KMS-11 (cell line): Measurements from ENCODE around the gene CARNS1.

Experiments used
- H2AFZ ChIP-seq: fragments of 200-600 bp; sonication (generic); 2 replicates; pipeline ENCODE4 v1.6.1; 2016; ENCODE audit warnings: antibody characterized with exemption, mixed run types, low read depth
- H3K27ac ChIP-seq: fragments of 200-600 bp; sonication (generic); 2 replicates; pipeline ENCODE4 v1.6.1; 2016; ENCODE audit warnings: mild to moderate bottlenecking, mixed run types
- H3K27me3 ChIP-seq: fragments of 200-600 bp; sonication (generic); 2 replicates; pipeline ENCODE4 v1.6.1; 2017; ENCODE audit warnings: mild to moderate bottlenecking, low read depth, mixed run types, moderate library complexity; ENCODE audit not compliant: insufficient read depth
- H3K36me3 ChIP-seq: fragments of 200-600 bp; sonication (generic); 2 replicates; pipeline ENCODE4 v1.6.1; 2017; ENCODE audit warnings: mild to moderate bottlenecking, mixed run types; ENCODE audit not compliant: insufficient read depth
- H3K4me1 ChIP-seq: fragments of 200-600 bp; sonication (generic); 2 replicates; pipeline ENCODE4 v1.6.1; 2016; ENCODE audit warnings: mild to moderate bottlenecking, low read depth, mixed run types; ENCODE audit not compliant: poor library complexity, severe bottlenecking
- H3K4me2 ChIP-seq: fragments of 200-600 bp; sonication (generic); 2 replicates; pipeline ENCODE4 v1.7.0; 2016; ENCODE audit warnings: mild to moderate bottlenecking, mixed run types
- H3K4me3 ChIP-seq: fragments of 200-600 bp; sonication (generic); IDR thresholded peaks from 2 replicates; pipeline ENCODE4 v1.6.1; 2017; ENCODE audit warnings: low read depth, low read length, mixed read lengths; ENCODE audit not compliant: insufficient read depth
- H3K79me2 ChIP-seq: fragments of 200-600 bp; sonication (generic); 2 replicates; pipeline ENCODE4 v1.6.1; 2016; ENCODE audit warnings: low read depth, mixed run types; ENCODE audit not compliant: insufficient read depth
- H3K9ac ChIP-seq: fragments of 200-600 bp; sonication (generic); 2 replicates; pipeline ENCODE4 v1.6.1; 2016; ENCODE audit warnings: mild to moderate bottlenecking, mixed run types
- H4K20me1 ChIP-seq: fragments of 200-600 bp; sonication (generic); 2 replicates; pipeline ENCODE4 v1.6.1; 2016; ENCODE audit warnings: mild to moderate bottlenecking, mixed run types; ENCODE audit not compliant: insufficient read depth
- TF ChIP-seq, protein P1 (sequence below): fragments of 200-600 bp; sonication (generic); conservative IDR thresholded peaks from 2 replicates; pipeline ENCODE4 v1.6.1; 2017; ENCODE audit warnings: low read depth, mild to moderate bottlenecking, antibody characterized with exemption, low read length, moderate library complexity, mixed read lengths

The CARNS1 gene

DNA sequence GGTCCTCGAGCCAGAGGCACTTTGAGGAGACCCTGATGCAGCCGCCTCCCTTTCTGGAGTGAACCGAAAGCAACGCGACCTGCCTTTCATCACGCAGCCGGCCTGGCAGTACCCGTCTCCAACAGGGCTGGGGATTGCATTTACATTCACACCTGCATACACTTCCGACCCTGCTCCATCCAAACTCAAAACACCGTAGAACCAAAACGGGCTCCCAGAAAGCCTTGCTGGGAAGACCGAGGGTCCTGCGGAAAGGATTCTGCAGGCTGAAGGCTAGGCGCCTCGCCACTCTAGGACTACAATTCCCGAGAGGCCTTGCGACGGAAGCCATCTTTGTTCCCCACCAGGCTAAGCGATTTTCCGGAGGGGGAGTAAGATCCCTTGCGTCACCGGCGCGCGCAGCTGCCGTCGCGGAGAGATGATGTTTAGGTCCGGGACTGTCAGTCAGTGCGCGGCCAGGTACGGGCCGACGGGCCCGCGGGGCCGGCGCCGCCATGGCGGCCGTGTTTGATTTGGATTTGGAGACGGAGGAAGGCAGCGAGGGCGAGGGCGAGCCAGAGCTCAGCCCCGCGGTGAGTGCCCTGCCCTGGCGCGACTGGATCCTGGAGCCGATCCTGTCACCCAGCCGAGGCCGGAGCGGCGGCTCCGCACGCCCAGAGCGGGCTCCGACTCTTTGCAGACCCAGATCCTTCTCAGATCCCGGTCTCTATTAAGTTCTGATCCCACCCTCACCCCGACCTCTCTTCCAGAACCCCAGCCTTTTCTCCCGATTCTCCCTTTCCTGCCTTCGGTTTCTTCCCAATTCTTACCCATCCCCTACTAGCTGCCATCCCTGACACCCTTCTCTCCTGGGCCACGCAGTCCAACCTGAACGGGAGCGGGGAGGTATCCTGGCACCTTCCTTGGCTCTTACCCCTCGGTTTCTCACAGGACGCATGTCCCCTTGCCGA lies 12.8 kb downstream of the CARNS1 start, which contains the start of gene RPS6KB2:
TSS of gene RPS6KB2 (plus strand) at position 443 of the 950 bp plus-strand sequence. CDS start at position 495, 52 bp downstream.
- Histone ChIP-seq H3K4me1 (peaks cover 8% of the 10 kb centered on the region), H2AFZ (peak within 1 kb of the TSS; percentile 74), H3K27me3 (no peaks in the 10 kb centered on the region), H3K27ac (peak within 1 kb of the TSS; percentile 72), H3K79me2 (peaks cover 19% of the 10 kb centered on the region), H3K4me2 (peak within 1 kb of the TSS; percentile 71), H4K20me1 (no peaks in the 10 kb centered on the region), H3K9ac (peak within 1 kb of the TSS; percentile 77), H3K4me3 (no peak within 1 kb of the TSS), H3K36me3 (no peaks in the 10 kb centered on the region)
- TF ChIP-seq, protein P1, sequence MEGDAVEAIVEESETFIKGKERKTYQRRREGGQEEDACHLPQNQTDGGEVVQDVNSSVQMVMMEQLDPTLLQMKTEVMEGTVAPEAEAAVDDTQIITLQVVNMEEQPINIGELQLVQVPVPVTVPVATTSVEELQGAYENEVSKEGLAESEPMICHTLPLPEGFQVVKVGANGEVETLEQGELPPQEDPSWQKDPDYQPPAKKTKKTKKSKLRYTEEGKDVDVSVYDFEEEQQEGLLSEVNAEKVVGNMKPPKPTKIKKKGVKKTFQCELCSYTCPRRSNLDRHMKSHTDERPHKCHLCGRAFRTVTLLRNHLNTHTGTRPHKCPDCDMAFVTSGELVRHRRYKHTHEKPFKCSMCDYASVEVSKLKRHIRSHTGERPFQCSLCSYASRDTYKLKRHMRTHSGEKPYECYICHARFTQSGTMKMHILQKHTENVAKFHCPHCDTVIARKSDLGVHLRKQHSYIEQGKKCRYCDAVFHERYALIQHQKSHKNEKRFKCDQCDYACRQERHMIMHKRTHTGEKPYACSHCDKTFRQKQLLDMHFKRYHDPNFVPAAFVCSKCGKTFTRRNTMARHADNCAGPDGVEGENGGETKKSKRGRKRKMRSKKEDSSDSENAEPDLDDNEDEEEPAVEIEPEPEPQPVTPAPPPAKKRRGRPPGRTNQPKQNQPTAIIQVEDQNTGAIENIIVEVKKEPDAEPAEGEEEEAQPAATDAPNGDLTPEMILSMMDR: no peak

DNA sequence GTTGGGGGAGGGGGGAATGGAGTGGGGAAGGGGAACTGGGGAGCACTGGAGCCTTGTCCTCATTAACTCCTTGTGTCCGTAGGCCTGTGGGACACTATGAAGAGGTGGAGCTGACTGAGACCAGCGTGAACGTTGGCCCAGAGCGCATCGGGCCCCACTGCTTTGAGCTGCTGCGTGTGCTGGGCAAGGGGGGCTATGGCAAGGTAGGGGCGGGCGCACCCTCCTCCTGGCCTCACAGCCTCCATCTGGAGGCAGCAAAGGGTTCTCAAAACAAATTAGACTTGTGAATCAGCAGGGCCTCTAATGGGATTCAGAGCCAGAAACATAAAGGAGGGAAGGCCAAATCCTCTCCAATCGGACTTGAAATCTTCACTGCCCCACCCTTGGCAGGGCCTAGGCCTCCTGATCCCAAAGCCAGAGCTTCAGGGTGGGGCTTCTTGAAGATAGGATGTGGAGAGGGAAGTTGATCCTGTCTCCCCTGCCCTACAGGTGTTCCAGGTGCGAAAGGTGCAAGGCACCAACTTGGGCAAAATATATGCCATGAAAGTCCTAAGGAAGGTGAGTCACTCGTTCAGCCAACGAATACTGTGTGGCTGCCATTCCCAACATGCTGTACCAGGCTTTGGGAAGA lies 13.7 kb downstream of the CARNS1 start:
- Histone ChIP-seq H3K9ac (peak overlapping the region; percentile 77), H2AFZ (no peak overlapping the region), H4K20me1 (no peaks in the 10 kb centered on the region)

DNA sequence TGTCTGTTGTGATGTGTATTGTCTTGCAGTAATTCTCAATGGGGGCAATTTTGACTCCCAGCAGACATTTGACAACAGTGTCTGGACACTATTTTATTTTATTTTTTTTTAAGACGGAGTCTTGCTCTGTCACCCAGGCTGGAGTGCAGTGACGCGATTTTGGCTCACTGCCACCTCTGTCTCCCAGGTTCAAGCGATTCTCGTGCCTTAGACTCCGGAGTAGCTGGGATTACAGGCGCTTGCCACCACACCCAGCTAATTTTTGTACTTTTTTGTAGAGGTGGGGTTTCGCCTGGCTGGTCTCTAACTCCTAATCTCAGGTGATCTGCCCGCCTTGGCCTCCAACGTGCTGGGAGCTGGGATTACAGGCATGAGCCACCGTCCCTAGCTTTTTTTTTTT lies 14.2 kb downstream of the CARNS1 start:
- Histone ChIP-seq H3K27me3 (no peaks in the 10 kb centered on the region), H3K4me2 (no peak overlapping the region; the same call in 1 of the 2 replicates), H3K79me2 (peaks cover 19% of the 10 kb centered on the region), H3K36me3 (no peaks in the 10 kb centered on the region), H4K20me1 (no peaks in the 10 kb centered on the region), H3K4me3 (no peak overlapping the region), H3K9ac (no peak overlapping the region), H2AFZ (no peak overlapping the region), H3K4me1 (peaks cover 8% of the 10 kb centered on the region), H3K27ac (no peak overlapping the region)
- TF ChIP-seq, protein P1: no peak

More for the DNA sequence above, 13.7 kb downstream of the CARNS1 start:
- peaks cover 8% of the 10 kb centered on the region for H3K4me1 ChIP-seq
- H3K27ac ChIP-seq: no peak overlapping the region
- H3K27me3 ChIP-seq: no peaks in the 10 kb centered on the region
- H3K4me2 ChIP-seq: peak overlapping the region; percentile 71
- H3K4me3 ChIP-seq: no peak overlapping the region
- TF ChIP-seq, protein P1: no peak
- no peaks in the 10 kb centered on the region for H3K36me3 ChIP-seq
- peaks cover 19% of the 10 kb centered on the region for H3K79me2 ChIP-seq

DNA sequence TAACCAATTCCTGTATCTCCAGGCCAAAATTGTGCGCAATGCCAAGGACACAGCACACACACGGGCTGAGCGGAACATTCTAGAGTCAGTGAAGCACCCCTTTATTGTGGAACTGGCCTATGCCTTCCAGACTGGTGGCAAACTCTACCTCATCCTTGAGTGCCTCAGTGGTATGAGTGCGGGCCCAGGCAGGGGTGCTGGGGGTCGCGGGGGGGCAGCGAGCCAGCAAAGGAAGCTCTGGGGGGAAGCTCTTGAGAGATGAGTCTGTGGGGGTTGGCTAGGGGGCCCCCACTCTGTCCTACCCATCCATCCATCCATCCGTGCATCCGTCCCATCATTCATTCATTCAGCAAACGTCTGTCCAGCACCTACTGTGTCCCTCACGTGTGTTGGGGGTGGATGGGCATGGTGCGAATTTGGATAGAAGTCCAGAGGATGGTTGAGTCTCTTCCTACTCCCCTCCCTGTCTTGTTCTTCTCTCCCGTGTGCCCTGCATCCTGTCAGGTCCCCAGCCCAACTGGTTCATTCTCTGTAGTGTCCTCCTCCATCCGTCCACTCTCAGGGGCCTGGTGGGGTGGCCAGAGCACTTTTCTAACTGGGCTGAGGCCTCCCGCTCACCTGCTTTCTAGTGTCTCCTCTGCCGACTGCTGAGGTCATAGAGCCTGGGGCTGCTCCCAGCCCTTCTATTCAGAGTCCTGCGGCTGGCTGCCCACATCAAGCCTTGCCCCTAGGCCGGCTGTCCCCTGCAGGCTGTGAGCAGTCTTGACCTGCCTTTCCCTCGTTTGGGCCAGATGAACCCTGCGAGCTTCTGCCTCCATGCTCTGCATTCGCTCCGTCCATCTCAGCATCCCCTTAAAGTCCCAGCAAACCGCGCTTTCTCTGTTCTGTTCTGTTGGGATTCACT lies 16.1 kb downstream of the CARNS1 start:
- Histone ChIP-seq H3K36me3 (no peaks in the 10 kb centered on the region), H3K4me1 (peaks cover 8% of the 10 kb centered on the region), H3K27ac (no peak overlapping the region), H2AFZ (no peak overlapping the region), H3K9ac (no peak overlapping the region), H4K20me1 (no peaks in the 10 kb centered on the region), H3K4me2 (no peak overlapping the region), H3K4me3 (no peak overlapping the region), H3K27me3 (no peaks in the 10 kb centered on the region), H3K79me2 (peaks cover 19% of the 10 kb centered on the region)
- TF ChIP-seq, protein P1: no peak
